Stimulated activated CD4-positive, alpha-beta T cell treated with anti-CD3 and anti-CD28 coated beads, Interleukin-1b, Interleukin-23, amount 100 ng/mL, for 4 hours (primary cell): Measurements from ENCODE around the gene SLC22A12.

Source experiments
- DNase-seq, 2 donors: peaks; one replicate each; pipeline ENCODE4 v3.0.0-alpha.2; 2020; ENCODE audit warnings: low read depth in 2 of 2

The SLC22A12 gene

DNA sequence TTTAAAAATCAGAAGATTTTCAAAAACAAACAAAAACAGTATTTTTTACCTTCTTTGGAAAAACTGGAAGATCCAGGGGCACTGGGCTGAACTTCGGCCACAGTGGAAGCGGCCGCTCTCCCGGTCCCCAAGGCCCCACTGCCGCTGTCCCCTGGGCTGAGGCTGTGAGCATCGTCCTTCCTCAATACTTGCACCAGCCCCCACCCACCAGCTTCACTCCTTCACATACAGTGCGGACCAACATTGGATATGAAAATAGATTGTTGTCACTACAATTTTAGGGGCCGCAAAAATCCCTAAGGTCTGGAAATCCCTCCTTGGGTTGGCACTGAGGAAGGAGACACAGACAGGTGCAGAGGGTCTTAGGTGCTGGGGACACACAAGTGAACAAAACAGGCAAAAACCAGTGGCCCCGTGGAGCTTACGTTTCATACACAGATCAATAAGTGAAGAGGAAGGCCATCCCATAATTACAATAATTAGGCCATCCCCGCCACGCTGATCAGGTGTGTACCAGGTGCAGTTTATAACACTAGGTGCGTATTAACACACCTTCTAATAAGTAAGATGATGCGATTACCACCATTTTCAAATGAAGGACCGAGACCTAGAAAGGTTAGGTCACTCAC is 28.2 kb upstream of the SLC22A12 start:
- no peak for DNase-seq

DNA sequence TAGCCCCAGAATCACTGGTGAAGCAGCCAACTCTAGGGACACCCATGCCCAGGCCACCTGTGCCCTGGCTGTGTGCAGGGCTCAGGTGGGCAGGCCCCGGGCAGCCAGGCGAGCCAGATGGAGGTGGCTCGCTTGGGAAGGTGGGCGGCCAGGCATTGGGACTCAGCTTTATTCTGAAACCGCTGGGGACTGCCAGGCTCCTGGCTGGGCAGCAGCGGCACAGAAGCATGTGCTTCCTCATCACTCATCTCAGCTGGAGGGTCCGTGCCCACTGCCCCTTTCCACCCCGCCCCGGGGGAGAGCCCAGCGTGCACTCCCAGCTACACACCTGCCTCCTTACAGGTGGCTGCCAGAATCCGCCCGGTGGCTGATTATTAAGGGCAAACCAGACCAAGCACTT is 27.1 kb upstream of the SLC22A12 start:
- DNase-seq = no peak

DNA sequence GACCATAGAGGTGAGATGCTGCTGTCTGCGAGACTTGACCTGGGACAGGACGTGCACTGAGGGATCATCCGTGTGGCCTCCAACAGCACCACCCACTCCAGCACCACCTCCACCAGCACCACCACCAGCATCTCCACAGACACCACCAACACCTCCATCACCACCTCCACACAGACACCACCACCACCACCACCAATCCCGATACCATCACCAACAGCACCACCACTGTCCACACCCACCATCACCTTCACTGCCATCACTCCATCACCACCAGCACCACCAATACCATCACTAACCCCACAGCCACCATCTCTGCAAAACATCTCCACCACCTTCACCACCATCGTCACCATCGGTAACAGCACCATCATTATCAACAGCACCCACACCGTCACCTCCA is 26.6 kb upstream of the SLC22A12 start:
- no peak for DNase-seq

DNA sequence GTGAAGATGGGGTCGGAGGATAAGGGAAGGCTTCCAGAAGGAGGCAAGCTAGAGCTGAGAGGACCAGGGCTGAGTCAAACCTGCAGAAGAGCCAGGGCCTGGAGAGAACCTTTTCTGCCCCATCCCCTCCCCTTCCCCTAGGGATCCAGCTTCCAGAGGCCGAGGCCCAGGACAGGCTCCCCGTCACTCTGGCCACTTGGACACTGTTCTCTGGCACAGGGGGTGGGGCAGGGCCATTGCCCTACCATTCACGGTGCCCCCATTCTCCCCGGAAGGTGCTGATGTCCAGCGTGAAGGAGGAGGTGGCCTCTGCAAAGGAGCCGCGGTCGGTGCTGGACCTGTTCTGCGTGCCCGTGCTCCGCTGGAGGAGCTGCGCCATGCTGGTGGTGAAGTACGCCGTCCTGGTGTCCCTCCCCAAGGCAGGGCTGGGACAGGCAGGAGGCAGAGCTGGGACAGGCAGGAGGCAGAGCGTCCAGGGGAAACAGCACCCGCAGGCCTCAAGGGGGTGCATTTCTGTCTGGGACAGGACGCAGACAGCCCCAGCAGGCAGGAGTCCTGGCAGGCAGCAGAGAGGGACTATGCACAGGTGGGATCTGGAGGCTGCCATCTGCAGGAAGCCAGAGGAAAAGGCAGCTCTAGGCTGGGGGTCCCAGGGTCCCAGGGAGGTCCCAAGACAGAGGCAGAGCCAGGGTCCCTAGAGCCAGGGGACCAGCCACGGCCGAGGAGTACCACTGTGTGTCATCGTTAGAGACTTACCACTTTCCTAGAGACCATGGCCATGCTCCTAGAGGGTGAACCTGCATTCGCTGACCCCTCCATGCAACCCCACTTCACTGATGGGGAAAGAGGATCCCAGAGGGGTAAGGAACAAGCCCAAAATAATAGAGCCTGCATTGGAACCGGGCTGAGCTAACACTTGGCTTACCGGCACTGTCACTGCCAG is 25.8 kb upstream of the SLC22A12 start:
- DNase-seq = no peak

DNA sequence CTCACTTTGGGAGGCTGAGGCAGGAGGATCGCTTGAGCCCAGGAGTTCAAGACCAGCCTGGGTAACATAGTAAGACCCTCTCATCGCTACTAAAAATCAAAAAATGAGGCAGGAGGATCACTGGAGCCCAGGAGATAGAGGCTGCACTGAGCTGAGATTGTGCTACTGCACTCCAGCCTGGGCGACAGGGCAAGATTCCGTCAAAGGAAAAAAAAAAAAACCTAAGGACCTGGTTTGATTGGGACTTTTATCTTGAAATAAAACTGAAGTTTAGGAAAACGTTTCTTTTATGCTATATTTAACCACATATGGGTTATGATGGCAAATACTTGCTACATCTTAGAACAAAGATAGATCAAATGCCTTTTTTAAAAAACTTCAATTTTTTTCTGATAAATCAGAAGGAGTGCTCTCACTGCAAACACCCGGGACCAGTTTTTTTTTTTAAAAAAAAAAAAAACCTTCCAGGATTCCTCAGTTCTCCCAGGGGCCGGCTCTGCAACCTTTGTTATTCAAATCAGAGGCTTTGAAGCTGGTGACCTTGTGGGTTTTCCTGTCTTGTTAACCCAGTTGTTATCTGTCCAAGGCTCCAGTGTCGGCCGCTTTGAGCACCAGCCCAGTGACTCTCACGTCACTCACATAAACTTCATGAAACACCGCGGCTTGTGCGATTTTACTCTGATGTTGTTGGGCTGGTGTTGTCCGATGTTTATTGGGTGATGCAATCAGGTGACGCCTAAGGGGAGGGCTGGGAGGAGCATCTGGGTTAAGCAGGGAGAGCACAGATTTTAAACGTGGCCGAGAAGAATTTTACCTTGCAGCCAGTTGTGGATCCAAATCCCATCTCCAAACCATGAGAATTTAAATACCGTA is 24.7 kb upstream of the SLC22A12 start:
- DNase-seq = no peak

DNA sequence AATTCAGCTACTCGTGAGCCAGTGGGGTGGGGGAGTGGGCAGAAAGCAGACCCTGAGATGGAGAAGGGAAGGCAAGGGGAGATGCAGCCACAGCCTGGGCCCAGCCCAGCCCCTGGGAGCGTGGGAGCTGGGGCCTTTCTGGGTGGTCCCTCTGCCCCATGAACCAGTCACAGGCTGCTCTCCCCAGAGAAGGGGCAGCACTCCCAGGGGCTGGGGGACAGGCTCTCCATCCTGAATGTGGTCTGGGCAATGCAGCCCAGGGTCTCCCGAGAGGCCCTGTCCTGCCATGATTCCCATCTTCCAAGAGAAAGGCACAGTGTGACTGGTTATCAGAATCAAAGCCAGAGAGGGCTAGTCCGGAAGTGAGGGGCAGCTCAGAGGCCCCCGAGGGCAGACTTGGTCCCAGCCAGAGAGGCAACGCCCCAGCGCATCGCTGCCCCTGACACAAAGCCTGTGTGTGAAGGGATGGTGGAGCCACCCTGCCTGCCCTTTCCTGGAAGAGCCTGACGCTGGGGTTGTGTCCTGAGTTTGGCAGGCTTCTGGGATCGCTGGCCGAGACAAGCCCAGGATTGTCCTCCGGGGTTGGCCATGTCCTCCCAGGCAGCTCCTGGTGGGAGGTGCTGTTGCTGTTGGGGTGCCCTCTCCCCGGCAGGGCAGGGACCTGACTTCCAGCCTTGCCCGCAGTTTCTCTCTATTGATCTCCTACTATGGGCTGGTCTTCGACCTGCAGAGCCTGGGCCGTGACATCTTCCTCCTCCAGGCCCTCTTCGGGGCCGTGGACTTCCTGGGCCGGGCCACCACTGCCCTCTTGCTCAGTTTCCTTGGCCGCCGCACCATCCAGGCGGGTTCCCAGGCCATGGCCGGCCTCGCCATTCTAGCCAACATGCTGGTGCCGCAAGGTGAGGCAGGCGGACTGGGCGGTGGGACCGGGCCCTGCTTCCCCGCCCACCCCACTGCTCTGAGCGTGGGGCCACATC is 23.8 kb upstream of the SLC22A12 start:
- no peak for DNase-seq

DNA sequence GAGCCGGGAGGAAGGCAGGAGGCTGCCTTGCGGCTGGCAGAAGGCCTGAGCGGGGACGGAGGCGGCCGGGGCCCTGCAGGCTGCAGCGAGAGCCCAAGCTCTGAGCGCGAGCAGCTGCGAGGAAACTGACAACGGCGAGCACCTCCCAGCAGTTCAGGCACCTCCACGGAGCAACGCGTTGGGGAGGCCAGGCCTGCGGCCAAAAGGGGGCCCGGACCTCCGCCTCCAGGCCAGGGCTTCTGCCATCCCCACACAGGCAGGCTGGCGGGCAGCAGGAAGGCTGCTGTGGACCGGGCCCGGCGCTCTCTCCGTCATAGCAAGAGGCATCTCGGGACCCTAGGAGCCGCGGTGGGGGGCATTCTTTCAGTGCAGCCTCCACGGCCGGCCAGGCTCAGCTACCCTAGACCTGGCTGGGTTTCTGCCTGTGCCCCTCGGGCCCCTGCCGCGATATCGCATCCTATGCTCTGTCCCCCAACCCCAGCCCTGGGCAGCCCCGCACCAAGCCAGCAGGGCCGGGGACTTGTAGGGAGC is 22.9 kb upstream of the SLC22A12 start:
- DNase-seq = no peak

DNA sequence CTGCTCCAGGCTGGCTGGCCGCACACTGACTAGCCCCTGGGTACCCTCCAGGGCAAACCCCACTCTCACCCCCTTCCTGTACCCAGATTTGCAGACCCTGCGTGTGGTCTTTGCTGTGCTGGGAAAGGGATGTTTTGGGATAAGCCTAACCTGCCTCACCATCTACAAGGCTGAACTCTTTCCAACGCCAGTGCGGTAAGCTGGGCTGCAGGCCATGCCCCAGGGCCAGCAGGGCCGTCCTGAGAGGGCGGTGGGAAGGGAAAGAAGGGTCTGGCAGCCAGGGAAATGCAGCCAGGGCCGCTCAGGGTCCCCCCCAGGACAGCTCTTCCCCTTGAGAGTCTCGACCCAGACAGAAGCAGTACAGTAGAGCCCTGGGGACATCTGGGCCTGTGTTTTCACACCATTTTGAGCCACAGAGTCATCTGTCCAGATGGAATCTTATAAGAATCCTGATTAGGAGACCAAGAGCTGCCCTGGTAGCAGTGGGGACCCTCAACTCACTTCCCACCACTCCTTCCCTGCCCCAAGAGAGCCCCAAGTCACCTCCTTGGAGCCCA is 22.4 kb upstream of the SLC22A12 start:
- DNase-seq = no peak

DNA sequence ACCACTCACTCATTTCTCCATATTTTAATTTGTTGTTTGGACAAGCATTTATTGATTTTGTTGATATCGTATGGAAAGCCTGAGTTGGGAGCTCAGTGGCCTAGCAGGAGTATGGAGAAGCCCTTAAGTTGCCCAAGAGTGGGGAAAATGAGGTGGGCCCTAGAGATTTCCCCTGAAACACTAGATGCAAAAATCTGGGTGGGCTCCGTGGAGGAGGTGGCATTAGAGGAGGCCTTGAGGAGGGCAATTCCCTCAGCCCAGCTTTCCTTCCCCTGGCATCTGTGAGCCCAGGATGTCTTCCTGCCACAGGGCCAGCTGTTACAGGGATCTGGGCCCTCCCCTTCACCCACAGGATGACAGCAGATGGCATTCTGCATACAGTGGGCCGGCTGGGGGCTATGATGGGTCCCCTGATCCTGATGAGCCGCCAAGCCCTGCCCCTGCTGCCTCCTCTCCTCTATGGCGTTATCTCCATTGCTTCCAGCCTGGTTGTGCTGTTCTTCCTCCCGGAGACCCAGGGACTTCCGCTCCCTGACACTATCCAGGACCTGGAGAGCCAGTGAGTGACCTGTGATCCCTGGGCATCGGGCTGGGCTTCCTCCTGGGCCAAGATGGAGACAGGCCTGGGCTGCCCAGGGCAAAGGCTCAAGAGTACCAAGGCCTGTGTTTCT is 21.6 kb upstream of the SLC22A12 start:
- no peak for DNase-seq

DNA sequence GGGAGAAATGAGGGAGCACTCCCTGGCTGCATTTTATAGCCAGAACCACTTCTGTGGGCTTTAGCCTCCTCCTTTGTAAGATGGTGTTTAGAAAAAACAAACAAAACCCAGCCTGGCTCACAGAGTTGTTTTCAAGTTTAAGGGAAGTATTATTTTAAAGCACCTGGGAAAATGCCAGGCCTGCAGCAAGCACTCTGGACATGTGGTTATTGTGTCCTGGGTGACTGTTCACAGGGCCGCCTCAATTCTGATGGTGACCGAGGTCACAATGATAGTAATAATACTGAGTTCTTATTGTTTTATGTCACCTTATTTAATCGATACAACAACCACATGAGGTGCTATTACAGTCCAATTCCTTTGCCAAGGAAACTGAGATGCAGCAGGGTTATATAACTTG is 20.7 kb upstream of the SLC22A12 start:
- no peak for DNase-seq

DNA sequence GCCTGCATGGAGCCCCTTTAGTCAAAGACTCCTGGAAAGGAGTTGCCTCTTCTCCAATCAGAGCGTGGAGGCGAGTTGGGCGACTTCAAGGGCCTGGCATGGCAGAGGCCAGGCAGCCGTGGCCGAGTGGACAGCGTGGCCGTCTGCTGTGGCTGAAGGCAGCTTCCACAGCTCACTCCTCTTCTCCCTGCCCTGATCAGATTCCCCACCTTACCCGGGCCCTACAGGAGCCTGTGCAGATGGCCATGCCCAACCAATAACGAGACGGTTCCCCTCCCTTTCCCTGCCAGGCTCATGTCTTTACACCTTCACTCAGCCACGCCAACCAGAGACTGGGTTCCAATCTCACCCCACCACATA is 20.0 kb upstream of the SLC22A12 start:
- no peak for DNase-seq

DNA sequence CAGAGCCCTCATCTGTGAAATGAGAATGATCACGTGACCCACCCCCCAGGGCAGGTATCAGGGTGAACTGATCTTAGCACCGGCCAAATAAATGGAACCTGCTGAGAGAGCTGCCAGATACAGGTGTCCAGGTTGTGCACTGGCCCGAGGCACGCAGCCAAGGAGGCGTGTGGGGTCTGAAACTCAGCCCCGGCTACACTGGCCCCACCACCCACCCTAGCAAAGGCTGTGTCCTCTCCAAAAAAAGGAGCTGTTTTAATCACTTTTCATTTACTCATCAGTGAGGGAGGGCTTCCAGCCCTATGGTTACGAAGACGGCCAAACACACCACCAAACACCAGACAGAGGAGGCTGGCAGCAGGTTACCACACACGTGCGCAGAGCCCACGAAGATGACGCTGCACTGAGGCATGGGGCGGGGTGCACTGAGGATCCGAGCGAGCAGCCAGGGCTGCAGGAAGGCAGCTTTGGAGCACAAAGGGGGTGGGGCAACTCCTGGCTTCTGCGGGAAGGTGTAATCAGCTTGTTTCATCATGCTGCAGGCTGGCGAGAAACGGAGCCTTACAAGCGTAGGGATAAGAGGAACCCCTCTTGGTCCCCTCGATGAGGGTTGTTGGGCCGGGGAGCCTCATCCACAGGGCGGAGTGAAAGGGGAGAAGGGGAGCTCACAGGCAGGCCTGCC is 19.5 kb upstream of the SLC22A12 start:
- DNase-seq = no peak

DNA sequence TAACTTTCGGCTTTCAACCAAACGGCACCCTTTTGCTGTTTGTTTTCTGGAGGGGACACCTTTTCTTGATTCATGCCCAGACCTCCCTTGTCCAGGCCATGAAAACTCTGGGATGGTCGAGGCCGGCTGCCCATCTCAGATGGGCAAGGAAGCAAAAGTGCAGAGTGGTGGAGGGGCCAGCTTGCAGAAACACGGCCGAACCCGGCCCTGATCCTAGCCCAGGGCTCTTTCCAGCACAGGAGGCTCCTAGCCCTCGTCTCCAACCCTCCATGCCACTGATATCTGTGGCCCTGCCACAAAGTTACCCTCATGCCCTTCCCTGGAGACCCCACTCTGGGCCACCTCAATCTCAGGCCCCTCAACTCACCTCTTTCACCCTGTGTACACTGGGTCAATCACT is 18.9 kb upstream of the SLC22A12 start:
- no peak for DNase-seq

DNA sequence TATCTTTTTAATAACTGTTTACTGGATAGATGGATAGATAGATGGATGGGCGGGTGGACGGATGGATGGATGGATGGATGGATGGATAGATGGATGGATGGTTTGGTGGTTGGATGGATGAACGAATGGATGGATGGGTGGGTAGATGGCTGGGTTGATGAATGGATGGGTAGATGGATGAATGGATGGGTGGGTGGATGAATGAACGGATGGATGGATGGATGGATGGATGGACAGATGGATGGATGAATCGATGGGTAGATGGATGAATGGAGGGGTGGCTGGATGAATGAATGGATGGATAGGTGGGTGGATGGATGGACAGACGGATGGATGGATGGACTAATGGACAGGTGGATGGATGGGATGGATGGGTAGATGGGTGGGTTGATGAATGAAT is 13.8 kb upstream of the SLC22A12 start:
- no peak for DNase-seq

DNA sequence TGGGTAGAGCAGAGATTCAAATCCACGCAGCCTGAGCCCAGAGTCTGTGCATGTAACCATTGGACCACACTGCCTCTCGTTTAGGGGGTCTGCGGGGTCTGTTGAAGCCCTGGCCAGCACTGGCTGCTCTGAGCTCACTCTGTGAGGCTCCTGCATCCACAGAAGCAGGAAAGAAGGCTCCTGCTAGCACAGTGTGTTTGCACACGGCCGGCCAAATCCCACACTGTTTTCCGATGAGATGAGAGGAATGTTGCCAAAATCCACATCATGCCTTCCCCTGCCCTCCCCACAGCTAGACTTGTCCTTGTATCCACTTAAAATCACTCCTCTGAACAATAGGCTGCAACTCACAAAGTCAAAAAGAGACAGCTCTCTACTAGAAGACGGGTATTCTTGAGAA is 10.6 kb upstream of the SLC22A12 start:
- no peak for DNase-seq

DNA sequence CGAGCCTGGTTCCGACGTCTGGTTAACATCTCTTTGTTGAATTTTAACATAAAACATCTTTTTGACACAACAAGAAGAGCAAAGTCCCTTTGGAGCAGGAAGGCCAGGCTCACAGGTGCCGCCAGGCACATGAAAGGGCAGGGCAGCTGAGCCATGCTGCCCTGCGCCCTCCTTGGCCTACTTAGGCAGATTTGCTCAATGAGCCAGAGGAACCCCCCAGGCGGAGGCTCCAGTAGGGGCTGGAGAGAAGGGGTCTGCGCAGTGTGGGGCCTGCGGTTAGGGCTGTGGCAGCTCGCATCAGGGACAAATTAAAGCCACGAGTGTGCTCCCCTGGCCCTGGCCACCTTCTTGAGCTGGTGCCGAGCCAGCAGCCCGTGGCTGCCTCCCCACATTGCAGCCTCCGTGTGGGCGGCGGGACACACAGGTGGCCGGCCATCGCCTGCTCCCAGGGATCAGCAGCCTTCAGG is 9.9 kb upstream of the SLC22A12 start:
- DNase-seq = no peak

DNA sequence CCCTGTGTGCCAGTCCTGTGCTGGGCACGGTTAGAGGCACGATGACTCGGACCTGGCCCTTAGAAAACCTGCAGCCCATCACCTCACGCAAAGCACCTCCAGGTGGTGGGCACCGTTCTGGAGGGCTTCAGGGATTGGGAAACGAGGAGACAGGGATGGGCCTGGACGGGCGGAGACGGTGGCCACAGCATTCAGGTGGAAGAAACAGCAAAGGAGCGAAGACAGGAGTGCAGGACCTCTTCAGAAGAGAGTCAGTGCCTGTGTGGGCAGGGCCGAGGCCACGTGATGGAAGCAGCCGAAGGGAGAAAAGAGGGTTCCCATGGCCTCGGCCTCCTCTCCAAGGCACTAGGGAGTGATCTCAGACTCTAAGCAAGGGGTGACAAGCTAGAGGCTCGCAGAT is 8.1 kb upstream of the SLC22A12 start:
- DNase-seq = no peak

DNA sequence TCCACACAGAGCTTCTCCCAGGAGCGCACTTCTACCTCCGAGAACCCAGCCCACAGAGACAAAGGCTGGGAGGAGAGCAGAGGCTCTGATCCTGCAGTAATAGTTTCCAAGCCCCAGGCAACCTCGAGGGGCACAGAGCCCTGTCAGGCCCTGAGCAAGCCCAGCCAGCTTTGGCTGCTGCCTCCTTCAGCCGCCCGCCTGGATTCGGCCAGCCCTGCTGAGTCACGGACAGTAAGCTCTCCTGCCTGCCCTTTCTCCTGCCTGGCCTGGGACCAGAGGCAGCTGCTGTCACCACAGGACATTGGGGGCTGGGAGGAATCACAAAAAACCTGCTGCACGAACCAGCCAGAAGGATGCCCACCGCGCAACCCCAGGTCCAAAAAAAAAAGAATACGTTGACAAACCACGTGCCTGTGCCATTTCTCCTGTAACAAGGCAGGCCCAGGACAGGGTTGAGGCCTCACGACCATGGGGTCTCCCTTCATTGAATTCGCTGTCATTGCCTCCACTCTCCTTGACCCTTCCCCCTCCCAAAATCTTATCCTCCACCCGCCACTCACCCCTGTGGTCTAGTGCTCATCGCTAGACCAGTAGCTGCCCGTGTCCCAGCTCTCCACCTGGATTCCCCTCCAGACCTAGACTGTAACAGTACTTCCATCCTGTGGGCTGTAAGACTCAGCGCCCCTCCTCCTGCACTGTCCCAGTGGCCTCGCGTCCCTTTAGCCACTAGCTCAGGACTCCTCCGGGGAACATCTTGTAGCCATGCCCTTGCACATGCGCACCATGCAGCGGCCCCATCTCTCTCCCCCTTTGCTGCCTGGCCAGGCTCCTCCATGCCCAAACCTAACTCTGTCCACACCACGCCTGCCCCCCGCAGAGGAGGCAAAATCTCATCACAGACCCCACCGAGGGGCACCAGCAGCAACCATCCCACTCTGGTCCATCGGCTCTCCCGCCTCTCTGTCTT is 7.4 kb upstream of the SLC22A12 start:
- DNase-seq = no peak
